Heart right ventricle (tissue), 16 donors: ENCODE data around the gene SUSD4. TPM values are rescaled to one million over a fixed set of nuclear protein-coding genes. Genes with fewer than 3 reads are reported as not detected.
A peak's percentile ranks its signal among the peaks of the same experiment; 100 is the strongest.

ENCODE experiments used
- ATAC-seq, 8 donors: fragments of 200-7000 bp; cut with Tn5 transposase; one replicate each; pipeline ENCODE4 v1.9.1; 2020; ENCODE audit warnings: mild to moderate bottlenecking in 8 of 8, moderate library complexity in 8 of 8, moderate number of reproducible peaks in 1 of 8
- DNase-seq, 2 donors: peaks; one replicate each; pipeline ENCODE4 v3.0.0-alpha.2; 2020
- H3K27ac ChIP-seq, 10 donors: fragments of 200-600 bp; sonication (generic) in 2 of 10; one replicate each; pipeline versions ENCODE4 v1.5.0 to v1.8.0; 2020 to 2022; ENCODE audit warnings: mild to moderate bottlenecking in 3 of 10
- H3K27me3 ChIP-seq, 7 donors: fragments of 200-600 bp; one replicate each; pipeline ENCODE4 v1.8.0; 2021 to 2022; ENCODE audit warnings: mild to moderate bottlenecking in 2 of 7
- H3K36me3 ChIP-seq, 9 donors: fragments of 200-600 bp; sonication (generic) in 1 of 9; one replicate each; pipeline versions ENCODE4 v1.5.0 to v1.8.0; 2020 to 2022; ENCODE audit warnings: mild to moderate bottlenecking in 2 of 9
- H3K4me1 ChIP-seq, 9 donors: fragments of 200-600 bp; sonication (generic) in 1 of 9; one replicate each; pipeline versions ENCODE4 v1.5.0 to v1.8.0; 2020 to 2022; ENCODE audit warnings: mild to moderate bottlenecking in 4 of 9
- H3K4me3 ChIP-seq, 10 donors: fragments of 200-600 bp; sonication (generic) in 2 of 10; one replicate each; pipeline versions ENCODE4 v1.5.0 to v1.8.0; 2020 to 2022; ENCODE audit warnings: mild to moderate bottlenecking in 7 of 10, moderate library complexity in 2 of 10
- H3K9me3 ChIP-seq, 11 donors: fragments of 200-600 bp in 10 of 11; sonication (generic) in 2 of 11; one replicate each; pipeline versions ENCODE4 v1.5.0 to v1.8.0; 2013 to 2022; ENCODE audit warnings: mild to moderate bottlenecking in 2 of 11, control low read depth in 1 of 11, moderate library complexity in 1 of 11
- WGBS, 2 donors: extraction: QIAGEN DNeasy Blood & Tissue Kit; methylation state at CpG; one replicate each; pipeline ENCODE4 v1.1.7; 2013; ENCODE audit warnings: inconsistent platforms in 1 of 2; 5-methylcytosine and 5-hydroxymethylcytosine counted together
- intact Hi-C, 10 donors: fragments of 100-400 bp; cut with DNase I; formaldehyde crosslinking; loops; one replicate each; pipeline versions ENCODE4 v1.11.1 to v1.14.2; 2022
- polyA plus RNA-seq, 2 donors: library from polyadenylated mRNA; stranded (reverse); fragments of 200-250 nt; gene quantifications; one replicate each; pipeline ENCODE4 v1.2.3, GENCODE V29; 2013
- total RNA-seq, 10 donors: library from RNA; stranded (reverse); fragmentation: NEBNext Ultra II Directional in 3 of 10; extraction: Animal tissue kit (Norgen Biotek cat#: 25700) in 3 of 10; gene quantifications; one replicate each; pipeline versions ENCODE4 v1.2.1 to v1.2.4, GENCODE V29; 2021 to 2023
- TF ChIP-seq, protein P1 (sequence below), 9 donors: fragments of 200-600 bp; sonication (generic) in 2 of 9; IDR thresholded peaks; one replicate each; pipeline versions ENCODE4 v1.5.0 to v1.8.0; 2021 to 2022; ENCODE audit warnings: antibody characterized with exemption in 9 of 9, mild to moderate bottlenecking in 5 of 9, moderate library complexity in 1 of 9
- donor health status: Arrhythmogenic right ventricular cardiomyopathy.
- donor health status: ischemic (EF 13 %, LVEDD 7.1; RV severe dilation, severe dysfunction).
- donor health status: healthy with polysubstance abuse.
- donor health status: DM: no; HTN: yes; CAD: no.
- donor health status: DM: no; HTN: no; CAD: no.
- donor health status: ischemic (EF 25% LVEDD 6.9; RV normal size, moderate dysfunction).
- donor health status: ischemic (EF 25% LVEDD 5.7; RV mildly dilated, moderate dysfunction).
- donor health status: healthy.
- donor health status: DM: yes; HTN: yes; CAD: no.
- donor health status: Ischemic cardiomyopathy.
- donor health status: ischemic (EF 35%, LVEDD 5.7; RV mildly dilated, moderate dysfunction).
- donor health status: nonischemic (EF 11% LVEDD 7.7; RV severe dilation, severe dysfunction).
- donor health status: DM: yes; HTN: yes; CAD: no.
- donor health status: PGD.
- donor health status: ischemic (EF 29% LVEDD 5.4; RV normal size, mild dysfunction).
- donor health status: nonischemic (EF 23%, LVEDD 6.1; RV moderate dilation, normal function).

The SUSD4 gene
- total and polyA plus RNA-seq, 12 donors: 0.99 to 36.5 (median 6.2) TPM

DNA sequence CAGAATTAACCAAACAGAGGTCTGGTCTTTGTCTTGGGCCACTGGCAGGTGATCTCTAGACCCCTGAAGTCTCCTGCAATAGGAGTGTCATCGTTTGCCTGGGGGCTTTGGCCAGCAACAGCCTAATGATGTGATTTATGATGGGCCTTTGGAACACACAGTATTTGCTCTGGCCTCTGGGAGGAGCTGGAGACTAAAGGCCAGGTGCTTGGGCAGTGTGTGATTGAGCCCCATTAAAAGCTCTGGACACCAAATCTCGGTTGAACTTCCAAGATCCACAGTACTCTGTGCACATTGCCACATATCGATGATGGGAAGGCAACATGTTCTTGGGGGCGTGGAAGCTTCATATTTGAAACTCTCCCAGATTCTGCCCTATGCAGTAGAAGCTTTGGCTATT lies 188.9 kb downstream of the SUSD4 start:
- ATAC-seq (peak in 7 of 8 donors; percentile 49 to 77 (median 60)), DNase-seq (peak in 1 of 2 donors; percentile 29)
- peaks cover 0 to 51% (median 0%) of the 10 kb centered on the region in 9 donors for H3K4me1 ChIP-seq
- H3K4me3 ChIP-seq: no peak overlapping the region
- H3K9me3 ChIP-seq: peaks cover 0 to 3% (median 0%) of the 10 kb centered on the region in 11 donors
- peak overlapping the region in 3 of 10 donors; percentile 8 to 81 (median 9) for H3K27ac ChIP-seq
- no peaks in the 10 kb centered on the region for H3K27me3 ChIP-seq
- 66% methylated on average over 4 of the region's 4 CpGs for WGBS, 2 donors
- no peaks in the 10 kb centered on the region for H3K36me3 ChIP-seq
- TF ChIP-seq, protein P1, sequence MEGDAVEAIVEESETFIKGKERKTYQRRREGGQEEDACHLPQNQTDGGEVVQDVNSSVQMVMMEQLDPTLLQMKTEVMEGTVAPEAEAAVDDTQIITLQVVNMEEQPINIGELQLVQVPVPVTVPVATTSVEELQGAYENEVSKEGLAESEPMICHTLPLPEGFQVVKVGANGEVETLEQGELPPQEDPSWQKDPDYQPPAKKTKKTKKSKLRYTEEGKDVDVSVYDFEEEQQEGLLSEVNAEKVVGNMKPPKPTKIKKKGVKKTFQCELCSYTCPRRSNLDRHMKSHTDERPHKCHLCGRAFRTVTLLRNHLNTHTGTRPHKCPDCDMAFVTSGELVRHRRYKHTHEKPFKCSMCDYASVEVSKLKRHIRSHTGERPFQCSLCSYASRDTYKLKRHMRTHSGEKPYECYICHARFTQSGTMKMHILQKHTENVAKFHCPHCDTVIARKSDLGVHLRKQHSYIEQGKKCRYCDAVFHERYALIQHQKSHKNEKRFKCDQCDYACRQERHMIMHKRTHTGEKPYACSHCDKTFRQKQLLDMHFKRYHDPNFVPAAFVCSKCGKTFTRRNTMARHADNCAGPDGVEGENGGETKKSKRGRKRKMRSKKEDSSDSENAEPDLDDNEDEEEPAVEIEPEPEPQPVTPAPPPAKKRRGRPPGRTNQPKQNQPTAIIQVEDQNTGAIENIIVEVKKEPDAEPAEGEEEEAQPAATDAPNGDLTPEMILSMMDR (IDR thresholded peaks at IDR 0.05): peak in 8 of 9 donors; percentile 9 to 57 (median 46)
- intact Hi-C loops: loop anchor here in 1 of 10 donors (5.0 kb wide), 1 partner anchor 507 kb away; no protein-coding TSS in a partner anchor

Other genes with a start within 250 kb of the SUSD4 start
- gene TLR5, start 220.9 kb downstream of the SUSD4 start, total RNA-seq: 1 to 10 TPM in 8 of 10 donors, under 1 TPM in 2; 0.91 to 5.0 (median 1.5) TPM
- 1 to 10 TPM in 1 of 2 donors, under 1 TPM in 1; 0.45 to 1.1 TPM for gene TLR5, start 220.9 kb downstream of the SUSD4 start, polyA plus RNA-seq
- not detected for gene CCDC185, start 29.2 kb upstream of the SUSD4 start, total RNA-seq
- gene CCDC185, start 29.2 kb upstream of the SUSD4 start, polyA plus RNA-seq: not detected